Uterus (tissue), 4 donors: ENCODE results near the gene ZNF628. TPM values are rescaled to one million over a fixed set of nuclear protein-coding genes. Genes with fewer than 3 reads are reported as not detected.
A peak's percentile ranks its signal among the peaks of the same experiment; 100 is the strongest.

Source experiments
- DNase-seq, 2 donors: peaks; one replicate each; pipeline ENCODE4 v3.0.0-alpha.2; 2019 to 2020
- H3K27ac ChIP-seq, 2 donors: fragments of 200-600 bp; sonication (generic); 1 replicate in 1 of 2; 2 replicates in 1 of 2; pipeline ENCODE4 v1.5.1; 2016 to 2018
- H3K27me3 ChIP-seq, 2 donors: fragments of 200-600 bp; sonication (generic); one replicate each; pipeline ENCODE4 v1.5.1; 2018 to 2019; ENCODE audit warnings: control low read depth in 1 of 2
- H3K36me3 ChIP-seq, 2 donors: fragments of 200-600 bp; sonication (generic); one replicate each; pipeline ENCODE4 v1.5.1; 2019; ENCODE audit warnings: control low read depth in 1 of 2
- H3K4me1 ChIP-seq, 2 donors: fragments of 200-600 bp; sonication (generic); one replicate each; pipeline ENCODE4 v1.5.1; 2018 to 2019; ENCODE audit warnings: control low read depth in 1 of 2
- H3K4me3 ChIP-seq, 2 donors: fragments of 200-600 bp; sonication (generic); 1 replicate in 1 of 2; 2 replicates in 1 of 2; pipeline ENCODE4 v1.5.1; 2018 to 2019; ENCODE audit warnings: mild to moderate bottlenecking in 1 of 2
- H3K9me3 ChIP-seq, 2 donors: fragments of 200-600 bp; sonication (generic); one replicate each; pipeline ENCODE4 v1.5.1; 2019; ENCODE audit warnings: control low read depth in 1 of 2
- POLR2A ChIP-seq, 2 donors: fragments of 450-650 bp; IDR thresholded peaks; one replicate each; pipeline ENCODE4 v1.6.1; 2016; ENCODE audit warnings: antibody characterized with exemption in 2 of 2, mild to moderate bottlenecking in 1 of 2, moderate library complexity in 1 of 2
- intact Hi-C: fragments of 100-400 bp; cut with DNase I; formaldehyde crosslinking; loops from one replicate; pipeline ENCODE4 v1.15.1; 2023; ENCODE audit warnings: low total_unique reads
- total RNA-seq, 4 donors: library from RNA; depleted of rRNA in 3 of 4; stranded (reverse); fragments of >200 nt in 3 of 4; gene quantifications; one replicate each; pipeline versions ENCODE4 v1.1.0 to v1.2.4, GENCODE V29; 2014 to 2023
- TF ChIP-seq, protein P1 (sequence below), 4 experiments: fragments of 200-600 bp in 2 of 4; fragments of 450-650 bp in 2 of 4; sonication (generic) in 2 of 4; IDR thresholded peaks; one replicate each; pipeline ENCODE4 v1.5.1; 2016 to 2019; ENCODE audit warnings: antibody characterized with exemption in 4 of 4, mild to moderate bottlenecking in 2 of 4, moderate library complexity in 1 of 4
- donor health status: DM: yes; HTN: yes; CAD: no.

Gene ZNF628
- total RNA-seq, 4 donors from 2014 or later, result 1.0 to 29.5 (median 11.9) TPM; not detected in 1

- Histone ChIP-seq H3K4me1 (peaks cover 0 to 7% of the 10 kb centered on the region in 2 donors), H3K27ac (peak overlapping the region; percentile 66), H3K36me3 (no peaks in the 10 kb centered on the region), H3K27me3 (no peaks in the 10 kb centered on the region), H3K9me3 (no peaks in the 10 kb centered on the region), H3K4me3 (peak overlapping the region; percentile 29 to 31)
- TF ChIP-seq POLR2A (IDR thresholded peaks at IDR 0.05), result peak in 1 of 2 donors; percentile 22
- TF ChIP-seq, protein P1, sequence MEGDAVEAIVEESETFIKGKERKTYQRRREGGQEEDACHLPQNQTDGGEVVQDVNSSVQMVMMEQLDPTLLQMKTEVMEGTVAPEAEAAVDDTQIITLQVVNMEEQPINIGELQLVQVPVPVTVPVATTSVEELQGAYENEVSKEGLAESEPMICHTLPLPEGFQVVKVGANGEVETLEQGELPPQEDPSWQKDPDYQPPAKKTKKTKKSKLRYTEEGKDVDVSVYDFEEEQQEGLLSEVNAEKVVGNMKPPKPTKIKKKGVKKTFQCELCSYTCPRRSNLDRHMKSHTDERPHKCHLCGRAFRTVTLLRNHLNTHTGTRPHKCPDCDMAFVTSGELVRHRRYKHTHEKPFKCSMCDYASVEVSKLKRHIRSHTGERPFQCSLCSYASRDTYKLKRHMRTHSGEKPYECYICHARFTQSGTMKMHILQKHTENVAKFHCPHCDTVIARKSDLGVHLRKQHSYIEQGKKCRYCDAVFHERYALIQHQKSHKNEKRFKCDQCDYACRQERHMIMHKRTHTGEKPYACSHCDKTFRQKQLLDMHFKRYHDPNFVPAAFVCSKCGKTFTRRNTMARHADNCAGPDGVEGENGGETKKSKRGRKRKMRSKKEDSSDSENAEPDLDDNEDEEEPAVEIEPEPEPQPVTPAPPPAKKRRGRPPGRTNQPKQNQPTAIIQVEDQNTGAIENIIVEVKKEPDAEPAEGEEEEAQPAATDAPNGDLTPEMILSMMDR (IDR thresholded peaks at IDR 0.05), result peak; percentile 97 to 99 (median 98)
- peak; percentile 91 to 92 for DNase-seq
- intact Hi-C loops, result loop anchor here (5.0 kb wide), 1 partner anchor 36 kb away; no protein-coding TSS in a partner anchor
Measured at GRCh38 chr19:55503502-55504251, 27.3 kb downstream of the ZNF628 start.

GRCh38 chr19:55504252-55504603 lies 27.8 kb downstream of the ZNF628 start:
- Histone ChIP-seq H3K36me3 (no peaks in the 10 kb centered on the region), H3K4me1 (peaks cover 0 to 7% of the 10 kb centered on the region in 2 donors), H3K4me3 (no peak overlapping the region), H3K27ac (peak overlapping the region in 1 of 2 donors; percentile 66), H3K27me3 (no peaks in the 10 kb centered on the region), H3K9me3 (no peaks in the 10 kb centered on the region)
- intact Hi-C loops, result loop anchor here (5.0 kb wide), 1 partner anchor 37 kb away; no protein-coding TSS in a partner anchor
- DNase-seq, result no peak
- TF ChIP-seq POLR2A (IDR thresholded peaks at IDR 0.05), result no peak

DNA sequence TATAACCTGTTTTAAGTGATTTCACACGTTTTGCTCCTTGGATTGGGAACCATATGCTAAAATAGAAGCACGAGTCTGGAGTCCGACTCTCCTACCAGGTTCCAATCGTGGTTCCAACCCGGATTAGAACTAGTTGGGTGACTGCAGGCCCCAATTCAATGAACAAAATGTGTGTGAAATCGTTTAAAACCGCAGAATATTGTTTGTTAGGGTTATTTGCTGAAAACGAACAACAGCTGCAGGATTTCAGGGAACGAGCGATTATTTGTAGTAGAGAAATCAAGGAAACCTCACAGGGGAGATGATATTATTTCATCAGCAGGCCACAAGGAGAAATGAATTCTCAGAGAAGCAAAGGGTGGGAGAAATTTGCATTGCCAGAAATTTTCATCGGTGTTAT lies 28.6 kb downstream of the ZNF628 start:
- Histone ChIP-seq H3K4me1 (peaks cover 0 to 7% of the 10 kb centered on the region in 2 donors), H3K27ac (no peak overlapping the region), H3K36me3 (no peaks in the 10 kb centered on the region), H3K27me3 (no peaks in the 10 kb centered on the region), H3K4me3 (no peak overlapping the region), H3K9me3 (no peaks in the 10 kb centered on the region)
- DNase-seq, result no peak
- intact Hi-C loops, result loop anchor here (5.0 kb wide), 1 partner anchor 38 kb away; no protein-coding TSS in a partner anchor
- TF ChIP-seq, protein P1 (IDR thresholded peaks at IDR 0.05), result no peak
- no peak for TF ChIP-seq POLR2A (IDR thresholded peaks at IDR 0.05)

GRCh38 chr19:55508120-55508519 lies 31.7 kb downstream of the ZNF628 start:
- peaks cover 0 to 7% of the 10 kb centered on the region in 2 donors for H3K4me1 ChIP-seq
- intact Hi-C loops, result no loop called here
- no peak overlapping the region for H3K27ac ChIP-seq
- DNase-seq, result no peak
- H3K36me3 ChIP-seq, result no peaks in the 10 kb centered on the region
- H3K4me3 ChIP-seq, result no peak overlapping the region
- TF ChIP-seq, protein P1 (IDR thresholded peaks at IDR 0.05), result no peak
- no peak for TF ChIP-seq POLR2A (IDR thresholded peaks at IDR 0.05)
- H3K27me3 ChIP-seq, result no peaks in the 10 kb centered on the region
- H3K9me3 ChIP-seq, result no peaks in the 10 kb centered on the region

DNA sequence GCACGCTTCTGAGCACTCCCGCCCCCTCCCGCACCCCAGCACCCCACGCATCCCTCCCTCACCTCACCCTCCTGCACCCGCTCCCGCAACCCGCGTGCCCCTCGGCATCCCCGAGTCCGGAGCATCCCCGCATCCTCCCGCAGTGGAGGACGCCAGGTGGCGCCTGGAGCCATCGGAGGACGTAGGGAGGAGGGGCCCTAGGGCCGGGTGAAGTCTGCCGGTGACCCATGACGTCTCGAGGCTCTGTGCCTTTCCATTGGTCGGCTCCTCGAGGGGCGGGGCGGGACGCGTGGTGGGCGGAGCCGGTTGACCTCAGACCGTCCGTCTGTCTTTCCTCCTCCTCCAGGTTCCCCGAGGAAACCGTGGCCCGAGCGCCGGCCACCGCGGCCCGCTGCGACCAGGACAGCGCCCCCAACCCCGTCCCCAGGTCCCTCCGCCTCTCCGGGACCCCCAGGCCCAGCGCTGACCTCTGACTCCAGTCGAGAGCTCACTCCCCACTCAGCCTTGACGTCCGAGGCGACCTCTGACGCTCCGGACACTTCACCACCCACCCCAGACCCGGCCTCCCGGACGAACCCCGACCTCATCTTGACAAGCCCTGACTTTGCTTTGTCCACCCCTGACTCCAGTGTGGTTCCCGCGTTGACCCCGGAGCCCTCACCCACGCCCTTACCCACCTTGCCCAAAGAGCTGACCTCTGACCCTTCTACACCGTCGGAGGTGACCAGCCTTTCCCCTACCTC lies 40.6 kb downstream of the ZNF628 start:
- TF ChIP-seq, protein P1 (IDR thresholded peaks at IDR 0.05), result peak; percentile 90 to 99 (median 94)
- TF ChIP-seq POLR2A (IDR thresholded peaks at IDR 0.05), result peak in 1 of 2 donors; percentile 58
- no peaks in the 10 kb centered on the region for H3K9me3 ChIP-seq
- peak; percentile 92 to 94 for DNase-seq
- no peaks in the 10 kb centered on the region for H3K27me3 ChIP-seq
- H3K27ac ChIP-seq, result peak overlapping the region; percentile 86 to 93
- no peaks in the 10 kb centered on the region for H3K36me3 ChIP-seq
- H3K4me3 ChIP-seq, result peak overlapping the region; percentile 22 to 44
- intact Hi-C loops, result loop anchor here (10.0 kb wide), 1 partner anchor 88 kb away; the partner anchor contains the start of genes ZNF524 and ZNF865
- peaks cover 0 to 4% of the 10 kb centered on the region in 2 donors for H3K4me1 ChIP-seq
